SKM-1 treated with dmso at 0.1 percent for 144 hours (cell line): ENCODE measurements around the gene GPR176.

Experiments
- DNase-seq: peaks from one replicate; lab custom pipeline; 2025; ENCODE audit not compliant: unreplicated experiment; lab: John Stamatoyannopoulos, UW

The GPR176 gene

GRCh38 chr15:39919748-39920509 is at the start of gene GPR176:
Gene GPR176, minus strand, starts transcription at chr15:39920266. Its CDS starts 240 bp downstream, at chr15:39920026.
- DNase-seq, result no peak

- no peak for DNase-seq
These were observed 48.9 kb upstream of the GPR176 start for GRCh38 chr15:39969002-39969394.

- DNase-seq, result no peak
These were observed 48.4 kb upstream of the GPR176 start for GRCh38 chr15:39968273-39969001.

GRCh38 chr15:39966521-39966920 is 46.5 kb upstream of the GPR176 start:
- DNase-seq, result no peak

- DNase-seq, result no peak
These were observed 43.7 kb upstream of the GPR176 start for GRCh38 chr15:39963786-39964185.

- no peak for DNase-seq
These were observed 41.0 kb upstream of the GPR176 start for GRCh38 chr15:39961051-39961450.

GRCh38 chr15:39960411-39960810 is 40.3 kb upstream of the GPR176 start:
- no peak for DNase-seq

GRCh38 chr15:39959411-39959810 is 39.3 kb upstream of the GPR176 start:
- no peak for DNase-seq

GRCh38 chr15:39957481-39957880 is 37.4 kb upstream of the GPR176 start:
- no peak for DNase-seq

GRCh38 chr15:39953521-39953920 is 33.5 kb upstream of the GPR176 start:
- no peak for DNase-seq

- no peak for DNase-seq
These were observed 31.5 kb upstream of the GPR176 start for GRCh38 chr15:39951561-39951960.

- DNase-seq, result no peak
These were observed 28.8 kb upstream of the GPR176 start for GRCh38 chr15:39948817-39949216.

GRCh38 chr15:39947401-39948197 is 27.5 kb upstream of the GPR176 start:
- no peak for DNase-seq

- no peak for DNase-seq
These were observed 26.8 kb upstream of the GPR176 start for GRCh38 chr15:39946862-39947261.

- no peak for DNase-seq
These were observed 24.7 kb upstream of the GPR176 start for GRCh38 chr15:39944726-39945125.

- no peak for DNase-seq
These were observed 22.7 kb upstream of the GPR176 start for GRCh38 chr15:39942753-39943150.

- DNase-seq, result no peak
These were observed 22.2 kb upstream of the GPR176 start for GRCh38 chr15:39942101-39942752.

- DNase-seq, result no peak
These were observed 19.7 kb upstream of the GPR176 start for GRCh38 chr15:39939487-39940452.

- DNase-seq, result no peak
These were observed 17.6 kb upstream of the GPR176 start for GRCh38 chr15:39937696-39938095.

- DNase-seq, result no peak
These were observed 16.6 kb upstream of the GPR176 start for GRCh38 chr15:39936681-39937080.
